Vagina (tissue), 2 donors: ENCODE results near the gene ARHGEF4.

Experiments
- POLR2A ChIP-seq, 2 donors: fragments of 450-650 bp; IDR thresholded peaks; one replicate each; pipeline ENCODE4 v1.6.1; 2017; ENCODE audit warnings: antibody characterized with exemption in 2 of 2, mild to moderate bottlenecking in 2 of 2, moderate library complexity in 2 of 2
- POLR2AphosphoS5 ChIP-seq, 2 donors: sonication (generic); formaldehyde crosslinking; IDR thresholded peaks; one replicate each; pipeline ENCODE4 v1.9.0; 2017; ENCODE audit warnings: antibody characterized with exemption in 2 of 2, mild to moderate bottlenecking in 2 of 2, low read depth in 1 of 2; ENCODE audit not compliant: insufficient read depth in 1 of 2
- TF ChIP-seq, protein P1 (sequence below), 3 experiments: fragments of 450-650 bp in 2 of 3; fragments of 200-600 bp in 1 of 3; sonication (generic) in 1 of 3; IDR thresholded peaks; one replicate each; pipeline ENCODE4 v1.5.1; 2017 to 2019; ENCODE audit warnings: antibody characterized with exemption in 3 of 3, mild to moderate bottlenecking in 2 of 3, moderate library complexity in 2 of 3

DNA sequence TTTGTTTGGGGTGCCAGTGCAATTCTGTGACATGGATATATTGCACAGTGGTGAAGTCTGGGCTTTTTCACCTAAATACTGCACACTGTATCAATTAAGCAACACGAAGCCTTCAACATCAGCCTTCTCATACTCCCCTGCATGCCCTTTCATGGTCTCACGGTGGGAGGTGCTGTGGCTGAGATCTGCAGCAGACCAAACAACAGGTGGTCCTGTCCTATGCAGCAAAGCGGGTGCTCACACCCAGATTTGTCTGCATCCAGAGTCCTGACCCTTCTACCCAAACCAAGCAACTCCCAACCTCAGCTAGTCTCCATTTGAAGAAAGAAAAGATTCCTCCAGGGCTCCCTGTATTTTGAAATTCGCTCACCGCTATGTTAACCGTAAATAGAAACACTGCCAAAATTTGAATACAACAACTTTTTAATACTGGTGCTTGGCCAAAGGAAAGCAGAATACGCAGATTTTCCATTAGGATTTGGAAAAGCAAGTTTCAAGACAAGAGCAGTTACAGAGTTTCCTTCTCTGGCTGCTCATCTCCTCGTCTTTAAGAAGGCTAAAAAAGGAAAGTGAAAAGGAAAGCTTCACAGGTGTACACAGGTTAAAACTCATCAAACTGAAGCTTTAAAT lies 221.6 kb downstream of the ARHGEF4 start:
- TF ChIP-seq, protein P1, sequence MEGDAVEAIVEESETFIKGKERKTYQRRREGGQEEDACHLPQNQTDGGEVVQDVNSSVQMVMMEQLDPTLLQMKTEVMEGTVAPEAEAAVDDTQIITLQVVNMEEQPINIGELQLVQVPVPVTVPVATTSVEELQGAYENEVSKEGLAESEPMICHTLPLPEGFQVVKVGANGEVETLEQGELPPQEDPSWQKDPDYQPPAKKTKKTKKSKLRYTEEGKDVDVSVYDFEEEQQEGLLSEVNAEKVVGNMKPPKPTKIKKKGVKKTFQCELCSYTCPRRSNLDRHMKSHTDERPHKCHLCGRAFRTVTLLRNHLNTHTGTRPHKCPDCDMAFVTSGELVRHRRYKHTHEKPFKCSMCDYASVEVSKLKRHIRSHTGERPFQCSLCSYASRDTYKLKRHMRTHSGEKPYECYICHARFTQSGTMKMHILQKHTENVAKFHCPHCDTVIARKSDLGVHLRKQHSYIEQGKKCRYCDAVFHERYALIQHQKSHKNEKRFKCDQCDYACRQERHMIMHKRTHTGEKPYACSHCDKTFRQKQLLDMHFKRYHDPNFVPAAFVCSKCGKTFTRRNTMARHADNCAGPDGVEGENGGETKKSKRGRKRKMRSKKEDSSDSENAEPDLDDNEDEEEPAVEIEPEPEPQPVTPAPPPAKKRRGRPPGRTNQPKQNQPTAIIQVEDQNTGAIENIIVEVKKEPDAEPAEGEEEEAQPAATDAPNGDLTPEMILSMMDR (IDR thresholded peaks at IDR 0.05): no peak
- no peak for TF ChIP-seq POLR2A (IDR thresholded peaks at IDR 0.05)
- TF ChIP-seq POLR2AphosphoS5 (IDR thresholded peaks at IDR 0.05; ENCODE audit: insufficient read depth in 1 of 2, low read depth in 1 of 2): no peak
